ENCODE data around the gene GNAZ.

DNA sequence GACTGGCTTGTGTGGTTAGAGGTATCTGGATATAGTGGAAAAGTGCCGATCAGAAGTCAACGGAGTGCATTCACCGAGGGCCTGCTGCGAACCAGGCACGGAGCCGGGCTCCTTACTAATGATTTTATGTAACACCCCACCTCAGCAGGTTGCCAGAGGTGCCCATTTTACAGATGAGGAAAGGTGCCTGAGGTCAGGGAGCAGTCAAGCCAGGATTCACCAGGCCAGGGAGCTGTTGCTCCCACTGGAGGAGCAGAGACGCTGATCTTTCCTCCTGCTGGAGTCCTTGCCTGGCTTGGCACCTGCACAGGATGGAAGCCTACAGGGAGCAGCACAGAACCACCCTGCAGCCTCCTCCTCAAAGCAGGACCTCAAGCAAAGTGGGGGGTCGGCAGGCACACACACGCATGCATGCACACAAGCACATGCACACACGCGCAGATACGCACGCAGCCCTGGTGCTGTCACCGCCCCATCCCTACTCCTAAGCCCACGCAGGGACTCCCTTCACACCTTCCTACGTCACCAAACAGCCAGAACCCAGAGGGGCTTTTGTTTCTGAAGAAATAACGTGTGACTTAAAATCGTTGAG is 55.3 kb downstream of the GNAZ start:
- TF ChIP-seq, protein P1, sequence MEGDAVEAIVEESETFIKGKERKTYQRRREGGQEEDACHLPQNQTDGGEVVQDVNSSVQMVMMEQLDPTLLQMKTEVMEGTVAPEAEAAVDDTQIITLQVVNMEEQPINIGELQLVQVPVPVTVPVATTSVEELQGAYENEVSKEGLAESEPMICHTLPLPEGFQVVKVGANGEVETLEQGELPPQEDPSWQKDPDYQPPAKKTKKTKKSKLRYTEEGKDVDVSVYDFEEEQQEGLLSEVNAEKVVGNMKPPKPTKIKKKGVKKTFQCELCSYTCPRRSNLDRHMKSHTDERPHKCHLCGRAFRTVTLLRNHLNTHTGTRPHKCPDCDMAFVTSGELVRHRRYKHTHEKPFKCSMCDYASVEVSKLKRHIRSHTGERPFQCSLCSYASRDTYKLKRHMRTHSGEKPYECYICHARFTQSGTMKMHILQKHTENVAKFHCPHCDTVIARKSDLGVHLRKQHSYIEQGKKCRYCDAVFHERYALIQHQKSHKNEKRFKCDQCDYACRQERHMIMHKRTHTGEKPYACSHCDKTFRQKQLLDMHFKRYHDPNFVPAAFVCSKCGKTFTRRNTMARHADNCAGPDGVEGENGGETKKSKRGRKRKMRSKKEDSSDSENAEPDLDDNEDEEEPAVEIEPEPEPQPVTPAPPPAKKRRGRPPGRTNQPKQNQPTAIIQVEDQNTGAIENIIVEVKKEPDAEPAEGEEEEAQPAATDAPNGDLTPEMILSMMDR (IDR thresholded peaks at IDR 0.05) = no peak
- no peak for TF ChIP-seq EZH2 (IDR thresholded peaks at IDR 0.05; ENCODE audit: borderline replicate concordance, insufficient read depth, low read depth, low read length, poor library complexity, severe bottlenecking)

Measured in B cell (primary cell).